ENCODE measurements around the gene OTUB1.

Gene OTUB1

GRCh38 chr11:64020976-64021756, 34.9 kb downstream of the OTUB1 start:
- POLR2A ChIA-PET: no interaction called here
- CTCF ChIA-PET: interaction anchor here (1.9 kb wide), 1 partner anchor 19 kb away, joined by 4 read pairs; no protein-coding TSS in a partner anchor
- no peak for DNase-seq (ENCODE audit: extremely low spot score)
- TF ChIP-seq CTCF (IDR thresholded peaks at IDR 0.05; ENCODE audit: control extremely low read depth, extremely low read depth, low read depth, missing control alignments): no peak

- ChIA-PET POLR2A (no interaction called here), CTCF (no interaction called here)
- TF ChIP-seq CTCF (IDR thresholded peaks at IDR 0.05; ENCODE audit: control extremely low read depth, extremely low read depth, low read depth, missing control alignments): no peak
- no peak for DNase-seq (ENCODE audit: extremely low spot score)
Observed at GRCh38 chr11:64021757-64022093, 35.5 kb downstream of the OTUB1 start.

GRCh38 chr11:64022125-64022784, 36.0 kb downstream of the OTUB1 start:
- POLR2A ChIA-PET: no interaction called here
- CTCF ChIA-PET: interaction anchor here (5.0 kb wide), 1 partner anchor 21 kb away, joined by 20 read pairs; no protein-coding TSS in a partner anchor
- DNase-seq (ENCODE audit: extremely low spot score): no peak
- TF ChIP-seq CTCF (IDR thresholded peaks at IDR 0.05; ENCODE audit: control extremely low read depth, extremely low read depth, low read depth, missing control alignments): no peak

- no peak for DNase-seq (ENCODE audit: extremely low spot score)
- ChIA-PET CTCF (interaction anchor here (1.2 to 5.0 kb wide), 4 partner anchors 9 to 256 kb away, joined by 3 to 20 read pairs (median 3); no protein-coding TSS in a partner anchor), POLR2A (no interaction called here)
- TF ChIP-seq CTCF (IDR thresholded peaks at IDR 0.05; ENCODE audit: control extremely low read depth, extremely low read depth, low read depth, missing control alignments): no peak
Observed at GRCh38 chr11:64023712-64024710, 37.8 kb downstream of the OTUB1 start.

- TF ChIP-seq CTCF (IDR thresholded peaks at IDR 0.05; ENCODE audit: control extremely low read depth, extremely low read depth, low read depth, missing control alignments): no peak
- ChIA-PET POLR2A (no interaction called here), CTCF (interaction anchor here (0.6 to 5.0 kb wide), 3 partner anchors 10 to 124 kb away, joined by 3 to 20 read pairs (median 3); no protein-coding TSS in a partner anchor)
- DNase-seq (ENCODE audit: extremely low spot score): no peak
Observed at GRCh38 chr11:64025205-64025604, 39.0 kb downstream of the OTUB1 start.

All from GM10248 (cell line).